Small intestine (tissue), 7 donors: Measurements from ENCODE around the gene POLR1H. TPM values are rescaled to one million over a fixed set of nuclear protein-coding genes. Genes with fewer than 3 reads are reported as not detected.

Experiments used
- DNase-seq, 2 donors: peaks; one replicate each; pipeline versions ENCODE4 v3.0.0 to v3.0.0-alpha.2; 2013
- FAIRE-seq: peaks from 2 replicates; lab custom pipeline; 2012; peaks lifted over from hg19 to GRCh38; lab: Jason Lieb, UNC
- H3K27ac ChIP-seq, 3 donors: one replicate each; pipeline ENCODE4 v1.5.1; 2013; ENCODE audit warnings: low read length in 2 of 3, mild to moderate bottlenecking in 2 of 3, control low read depth in 1 of 3, inconsistent platforms in 1 of 3, low read depth in 1 of 3, moderate library complexity in 1 of 3
- H3K27me3 ChIP-seq, 3 donors: one replicate each; pipeline ENCODE4 v1.6.1; 2013; ENCODE audit warnings: low read length in 3 of 3, inconsistent platforms in 1 of 3; ENCODE audit not compliant: control insufficient read depth in 3 of 3, insufficient read depth in 3 of 3
- H3K36me3 ChIP-seq, 3 donors: one replicate each; pipeline ENCODE4 v1.6.1; 2013; ENCODE audit warnings: low read length in 3 of 3, inconsistent platforms in 1 of 3, low read depth in 1 of 3, mild to moderate bottlenecking in 1 of 3, moderate library complexity in 1 of 3; ENCODE audit not compliant: control insufficient read depth in 3 of 3, insufficient read depth in 2 of 3
- H3K4me1 ChIP-seq, 3 donors: one replicate each; pipeline ENCODE4 v1.6.1; 2013; ENCODE audit warnings: low read length in 2 of 3, inconsistent platforms in 1 of 3, low read depth in 1 of 3, mild to moderate bottlenecking in 1 of 3, moderate library complexity in 1 of 3; ENCODE audit not compliant: control insufficient read depth in 3 of 3, insufficient read depth in 2 of 3
- H3K4me3 ChIP-seq, 3 donors: one replicate each; pipeline ENCODE4 v1.5.1; 2013; ENCODE audit warnings: low read length in 3 of 3, control low read depth in 1 of 3, inconsistent platforms in 1 of 3, low read depth in 1 of 3, mild to moderate bottlenecking in 1 of 3, moderate library complexity in 1 of 3
- H3K9me3 ChIP-seq, 2 donors: one replicate each; pipeline ENCODE4 v1.6.1; 2013; ENCODE audit warnings: low read depth in 1 of 2, low read length in 1 of 2; ENCODE audit not compliant: control insufficient read depth in 2 of 2, insufficient read depth in 1 of 2
- WGBS, 3 donors: extraction: QIAGEN DNeasy Blood & Tissue Kit; methylation state at CpG; one replicate each; pipeline ENCODE4 v1.1.7; 2013; 5-methylcytosine and 5-hydroxymethylcytosine counted together
- polyA plus RNA-seq, 4 donors: library from polyadenylated mRNA; stranded (reverse) in 3 of 4; unstranded in 1 of 4; fragments of 200-250 nt in 3 of 4; fragments of 120-200 nt in 1 of 4; gene quantifications; one replicate each; pipeline versions ENCODE4 v1.2.1 to v1.2.3, GENCODE V29; 2013
- donor health status: healthy with polysubstance abuse.
- donor health status: control.
- donor health status: control.
- donor health status: Bipolar disorder and iron deficiency.
- donor health status: healthy.

Gene POLR1H
- polyA plus RNA-seq, 4 donors = 42.7 to 78.4 (median 52.7) TPM

GRCh38 chr6:30043744-30044143, 17.3 kb upstream of the POLR1H start:
- H3K9me3 ChIP-seq = no peaks in the 10 kb centered on the region
- no peak overlapping the region for H3K4me3 ChIP-seq
- FAIRE-seq (no peak), DNase-seq (no peak)
- WGBS, 3 donors = 92 to 97% (median 93%) methylated on average over 2 of the region's 2 CpGs
- no peaks in the 10 kb centered on the region for H3K36me3 ChIP-seq
- no peak overlapping the region for H3K27ac ChIP-seq
- no peaks in the 10 kb centered on the region for H3K27me3 ChIP-seq
- no peaks in the 10 kb centered on the region for H3K4me1 ChIP-seq

DNA sequence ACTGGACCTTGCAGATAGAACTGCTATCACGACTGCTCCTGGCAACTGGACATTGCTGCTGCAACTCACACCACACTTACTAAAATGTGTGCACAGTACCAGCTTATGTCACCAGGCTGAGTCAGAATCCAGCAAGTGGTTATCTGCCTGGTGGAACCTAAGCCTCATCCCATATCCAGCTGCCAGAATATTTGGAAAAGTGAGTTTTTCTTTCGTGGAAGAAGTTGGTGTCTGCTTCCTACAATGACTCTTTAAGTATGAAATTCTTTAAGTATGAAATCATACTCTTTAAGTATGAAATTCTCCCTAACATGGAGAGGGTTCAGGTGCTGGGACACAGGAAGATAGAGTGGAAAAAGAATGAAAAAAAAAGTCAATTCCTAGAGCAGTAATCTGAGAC, 16.4 kb upstream of the POLR1H start:
- no peak overlapping the region for H3K27ac ChIP-seq
- no peak overlapping the region for H3K4me3 ChIP-seq
- no peaks in the 10 kb centered on the region for H3K9me3 ChIP-seq
- no peaks in the 10 kb centered on the region for H3K4me1 ChIP-seq
- no peaks in the 10 kb centered on the region for H3K27me3 ChIP-seq
- FAIRE-seq (no peak), DNase-seq (peak in 1 of 2 donors; percentile 1)
- WGBS, 3 donors = 63 to 72% (median 67%) methylated on average over 2 of the region's 2 CpGs
- no peaks in the 10 kb centered on the region for H3K36me3 ChIP-seq

DNA sequence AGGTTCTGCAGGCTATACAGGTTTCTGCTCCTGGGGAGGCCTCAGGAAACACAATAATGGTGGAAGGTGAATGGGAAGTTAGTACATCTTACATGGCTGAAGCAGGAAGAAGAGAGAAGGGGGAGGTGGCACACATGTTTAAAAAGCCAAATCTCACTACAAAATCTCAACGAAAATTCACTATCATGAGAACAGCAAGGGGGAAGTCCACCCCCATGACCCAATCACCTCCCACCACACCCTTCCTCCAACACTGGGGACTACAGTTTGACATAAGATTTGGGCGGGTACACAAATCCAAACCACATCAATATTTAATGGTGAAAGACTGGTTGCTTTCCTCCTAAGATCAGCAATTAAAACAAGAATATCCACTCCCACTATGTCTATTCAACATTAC, 13.8 kb upstream of the POLR1H start:
- H3K27ac ChIP-seq = no peak overlapping the region
- no peak for DNase-seq
- H3K4me3 ChIP-seq = no peak overlapping the region
- no peak for FAIRE-seq
- H3K9me3 ChIP-seq = no peaks in the 10 kb centered on the region
- no peaks in the 10 kb centered on the region for H3K4me1 ChIP-seq
- 70 to 76% (median 74%) methylated on average over 2 of the region's 2 CpGs for WGBS, 3 donors
- peaks cover 0 to 2% (median 0%) of the 10 kb centered on the region in 3 donors for H3K36me3 ChIP-seq
- H3K27me3 ChIP-seq = no peaks in the 10 kb centered on the region

DNA sequence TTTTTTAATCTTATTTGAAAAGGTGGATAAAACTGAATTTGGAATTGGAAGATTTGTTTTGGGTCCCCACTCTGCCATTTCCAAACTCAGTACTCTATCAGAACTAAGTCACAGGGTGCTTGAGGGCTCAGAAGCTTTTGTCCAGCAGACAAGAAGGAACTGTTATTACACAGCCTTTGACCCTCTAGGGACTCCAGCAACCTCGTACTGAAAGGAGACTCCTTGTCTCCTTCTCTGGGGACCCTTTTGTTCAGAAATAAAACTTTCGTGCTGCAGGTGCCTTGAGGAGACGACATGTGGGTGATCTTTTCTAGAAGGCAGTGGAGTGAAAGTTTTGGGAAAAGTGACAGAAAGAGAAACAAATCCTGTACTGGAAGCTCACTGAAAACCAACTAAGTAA, 7.4 kb upstream of the POLR1H start:
- FAIRE-seq (no peak), DNase-seq (no peak)
- H3K4me1 ChIP-seq = no peaks in the 10 kb centered on the region
- H3K9me3 ChIP-seq = no peaks in the 10 kb centered on the region
- 83 to 93% (median 85%) methylated on average over 3 of the region's 3 CpGs for WGBS, 3 donors
- H3K36me3 ChIP-seq = peaks cover 2 to 3% (median 2%) of the 10 kb centered on the region in 3 donors
- no peaks in the 10 kb centered on the region for H3K27me3 ChIP-seq
- no peak overlapping the region for H3K4me3 ChIP-seq
- no peak overlapping the region for H3K27ac ChIP-seq

DNA sequence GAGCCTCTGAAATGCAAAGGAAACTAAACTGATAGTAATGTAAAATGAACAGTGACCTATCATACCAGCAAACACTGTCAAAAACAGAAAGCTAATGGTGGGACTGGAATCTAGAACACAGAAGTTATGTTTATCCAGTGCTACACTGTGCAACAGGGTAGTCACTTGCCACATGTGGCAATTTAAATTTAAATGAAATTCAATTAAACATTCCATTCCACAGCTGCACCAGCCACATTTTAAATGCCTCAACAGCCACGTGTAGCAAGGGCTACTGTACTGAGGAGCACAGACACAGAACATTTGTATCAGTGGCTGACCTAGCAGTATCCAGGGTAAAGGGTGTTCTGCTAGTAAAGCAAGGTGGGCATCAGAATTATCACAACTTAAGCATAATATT, 5.6 kb upstream of the POLR1H start:
- H3K27me3 ChIP-seq = no peaks in the 10 kb centered on the region
- H3K4me3 ChIP-seq = no peak overlapping the region
- no peak overlapping the region for H3K27ac ChIP-seq
- 50 to 69% (median 60%) methylated on average over 1 of the region's 1 CpG for WGBS, 3 donors
- H3K9me3 ChIP-seq = no peaks in the 10 kb centered on the region
- H3K36me3 ChIP-seq = peaks cover 0 to 3% (median 2%) of the 10 kb centered on the region in 3 donors
- peaks cover 2 to 4% (median 3%) of the 10 kb centered on the region in 3 donors for H3K4me1 ChIP-seq
- FAIRE-seq (no peak), DNase-seq (no peak)

- 0 to 1% (median 0%) methylated on average over 24 of the region's 24 CpGs for WGBS, 3 donors
- no peak for FAIRE-seq
- Histone ChIP-seq H3K36me3 (peaks cover 0 to 3% (median 0%) of the 10 kb centered on the region in 3 donors), H3K9me3 (no peaks in the 10 kb centered on the region), H3K27ac (peak overlapping the region; percentile 55 to 97 (median 93)), H3K4me3 (peak overlapping the region; percentile 62 to 85 (median 75)), H3K27me3 (no peaks in the 10 kb centered on the region), H3K4me1 (peaks cover 2 to 21% (median 8%) of the 10 kb centered on the region in 3 donors)
- peak in 1 of 2 donors; percentile 63 for DNase-seq
Measured at GRCh38 chr6:30060606-30061091, 416 bp upstream of the POLR1H start.

DNA sequence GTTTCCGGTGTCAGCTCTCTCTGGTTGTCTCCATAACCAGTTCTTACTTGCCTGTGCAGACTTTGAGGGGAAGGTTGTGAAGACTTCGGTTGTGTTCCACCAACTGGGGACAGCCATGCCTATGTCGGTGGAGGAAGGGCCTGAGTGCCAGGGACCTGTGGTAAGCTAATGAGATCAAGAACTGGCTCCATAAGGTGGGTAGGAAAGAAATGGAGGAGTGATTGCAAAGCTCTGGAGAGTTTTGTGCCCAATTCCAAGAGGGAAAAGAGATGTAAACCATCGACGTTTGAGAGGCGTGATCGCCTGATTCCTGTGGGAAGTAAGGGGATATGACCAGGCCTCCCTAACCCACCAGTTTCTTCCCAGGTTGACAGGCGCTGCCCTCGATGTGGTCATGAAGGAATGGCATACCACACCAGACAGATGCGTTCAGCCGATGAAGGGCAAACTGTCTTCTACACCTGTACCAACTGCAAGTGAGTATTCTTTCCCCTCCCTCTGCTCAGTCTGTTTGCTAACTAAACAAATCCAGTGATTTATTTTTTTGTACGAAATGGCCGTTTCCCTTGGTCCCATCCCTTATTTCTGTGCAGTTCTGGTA, 893 bp downstream of the POLR1H start:
- WGBS, 3 donors = 19 to 40% (median 23%) methylated on average over 13 of the region's 13 CpGs

GRCh38 chr6:30062471-30063178, 1.6 kb downstream of the POLR1H start:
- no peaks in the 10 kb centered on the region for H3K27me3 ChIP-seq
- peaks cover 2 to 27% (median 12%) of the 10 kb centered on the region in 3 donors for H3K4me1 ChIP-seq
- 82 to 87% (median 86%) methylated on average over 7 of the region's 7 CpGs for WGBS, 3 donors
- peak overlapping the region in 2 of 3 donors; percentile 62 to 85 for H3K4me3 ChIP-seq
- FAIRE-seq (no peak), DNase-seq (no peak)
- no peaks in the 10 kb centered on the region for H3K9me3 ChIP-seq
- H3K27ac ChIP-seq = peak overlapping the region in 1 of 3 donors; percentile 93
- H3K36me3 ChIP-seq = peaks cover 0 to 2% (median 0%) of the 10 kb centered on the region in 3 donors

More for the DNA sequence above, 893 bp downstream of the POLR1H start:
- FAIRE-seq (no peak), DNase-seq (no peak)
- Histone ChIP-seq H3K27me3 (no peaks in the 10 kb centered on the region), H3K9me3 (no peaks in the 10 kb centered on the region), H3K27ac (peak overlapping the region; percentile 86 to 97 (median 93)), H3K4me3 (peak overlapping the region; percentile 62 to 85 (median 75)), H3K36me3 (peaks cover 0 to 3% (median 0%) of the 10 kb centered on the region in 3 donors), H3K4me1 (peaks cover 2 to 27% (median 12%) of the 10 kb centered on the region in 3 donors)
